ENCODE results near the gene LNPK. TPM values are rescaled to one million over a fixed set of nuclear protein-coding genes. Genes with fewer than 3 reads are reported as not detected.

LNPK gene
- total and polyA plus RNA-seq, 9 of the 15 experiments (the other 6 are each of a cell fraction or from before 2014, with no cell fraction given), result 6.4 to 40.4 (median 21.3) TPM

GRCh38 chr2:175929850-175930249, 72.2 kb downstream of the LNPK start (continued):
- no peak for TF ChIP-seq FOXK1 (CRISPR knock-in tag; IDR thresholded peaks at IDR 0.05; ENCODE audit: borderline replicate concordance)
- no peak for TF ChIP-seq CCNT2 (IDR thresholded peaks at IDR 0.05; ENCODE audit: borderline replicate concordance, extremely low read depth, insufficient read length, low read depth, low read length)
- TF ChIP-seq ZSCAN32 (CRISPR knock-in tag; IDR thresholded peaks at IDR 0.05), result no peak
- TF ChIP-seq ZNF551 (CRISPR knock-in tag; IDR thresholded peaks at IDR 0.05), result no peak
- TF ChIP-seq POLR2A (conservative IDR thresholded peaks at IDR 0.05), result no peak

GRCh38 chr2:175926272-175926671, 75.8 kb downstream of the LNPK start:
- Histone ChIP-seq H3K4me2 (ENCODE audit: insufficient read depth, low read length) (no peak overlapping the region), H2AFZ (ENCODE audit: low read depth, low read length) (no peak overlapping the region), H3K36me3 (ENCODE audit: control insufficient read depth, insufficient read depth, low read length) (peaks cover 21% of the 10 kb centered on the region), H3K9ac (ENCODE audit: insufficient read depth in 1 of 2, low read depth in 2 of 2, low read length in 2 of 2) (no peak overlapping the region), H3K9me1 (ENCODE audit: control insufficient read depth, insufficient read depth, low read length) (no peaks in the 10 kb centered on the region), H3K79me2 (ENCODE audit: control insufficient read depth, insufficient read depth, low read length) (no peaks in the 10 kb centered on the region), H3K9me3 (replicated peaks; ENCODE audit: control insufficient read depth, insufficient read depth, low read depth, low read length) (no peaks in the 10 kb centered on the region), H4K20me1 (replicated peaks; ENCODE audit: control insufficient read depth, insufficient read depth, low read length) (no peaks in the 10 kb centered on the region), H3K27me3 (ENCODE audit: control insufficient read depth in 2 of 2, insufficient read depth in 2 of 2, low read length in 2 of 2) (no peaks in the 10 kb centered on the region), H3K4me1 (replicated peaks in 1 of 2; ENCODE audit: control insufficient read depth in 2 of 2, insufficient read depth in 2 of 2, low read length in 2 of 2) (peaks cover 0 to 6% of the 10 kb centered on the region in 2 experiments; a peak in 2 of 5 replicates), H3K27ac (ENCODE audit: extremely low read depth, low read depth, low read length) (no peak overlapping the region), H3K4me3 (no peak overlapping the region)
- ATAC-seq, result no peak
- BruUV-seq (replicated peaks), result no TSS peak
- intact Hi-C loops (cut with micrococcal nuclease) (no loop called here), in situ Hi-C loops (cut with MboI) (no loop called here)
- ChIA-PET POLR2A (interaction anchor here (0.6 to 1.7 kb wide), 3 partner anchors 9 to 162 kb away, joined by 3 to 7 read pairs (median 5); no protein-coding TSS in a partner anchor), CTCF (ENCODE audit: low intra/inter-chr PET ratio) (no interaction called here)
- FAIRE-seq, result no peak
- no peak for DNase-seq (ENCODE audit: extremely low read depth in 1 of 4, low spot score in 3 of 4)
- no peak for TF ChIP-seq CBX2 (IDR thresholded peaks at IDR 0.05; ENCODE audit: insufficient read depth, low read length, poor library complexity, severe bottlenecking)
- TF ChIP-seq NEUROD1 (IDR thresholded peaks at IDR 0.05; ENCODE audit: borderline replicate concordance, low read depth, low read length, partially characterized antibody), result no peak
- no peak for TF ChIP-seq KAT8 (IDR thresholded peaks at IDR 0.05; ENCODE audit: low read depth)
- no peak for TF ChIP-seq RBM17 (IDR thresholded peaks at IDR 0.05; ENCODE audit: borderline replicate concordance, low read depth, low read length)
- no peak for TF ChIP-seq PTBP1 (IDR thresholded peaks at IDR 0.05; ENCODE audit: low read depth, low read length)
- TF ChIP-seq IRF9 (tag; IDR thresholded peaks at IDR 0.05), result no peak
- TF ChIP-seq KDM5B (IDR thresholded peaks at IDR 0.05; ENCODE audit: insufficient replicate concordance, low read depth, low read length), result no peak
- no peak for TF ChIP-seq SIN3B (IDR thresholded peaks at IDR 0.05; ENCODE audit: low read depth)
- WGBS (ENCODE audit: insufficient coverage, low coverage, missing lambda C conversion rate), result 81% methylated on average over 2 of the region's 2 CpGs

All from K562 (cell line).